ENCODE results near the gene RELB. TPM values are rescaled to one million over a fixed set of nuclear protein-coding genes. Genes with fewer than 3 reads are reported as not detected.

RELB gene
- total and polyA plus RNA-seq, 2 donors (not counting 1 experiment from before 2014, with no cell fraction given) = 2.3 to 11.7 TPM

DNA sequence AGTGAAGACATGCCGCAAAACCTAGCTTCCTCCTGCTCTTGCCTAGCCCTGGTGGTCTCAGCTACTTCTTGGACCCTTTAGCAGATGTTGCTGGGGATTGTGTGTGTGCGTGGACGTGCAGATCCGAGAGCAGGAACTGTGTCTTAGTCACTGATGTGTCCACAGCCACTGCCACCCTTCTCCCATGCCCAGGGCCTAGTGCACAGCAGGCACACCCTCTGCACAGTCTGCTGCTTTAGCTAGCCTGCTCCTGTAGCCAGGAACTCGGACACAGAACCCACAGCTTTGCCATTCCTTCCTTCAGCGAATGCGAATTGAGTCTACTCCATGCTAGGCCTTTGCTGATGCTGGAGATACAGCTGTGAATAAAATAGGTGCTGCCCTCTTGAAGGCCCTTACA is 43.7 kb upstream of the RELB start:
- Histone ChIP-seq H3K4me2 (ENCODE audit: extremely low read depth, insufficient read depth, low read length) (no peak overlapping the region), H3K27me3 (ENCODE audit: control insufficient read depth, insufficient read depth, low read length) (no peaks in the 10 kb centered on the region), H3K9ac (ENCODE audit: insufficient read depth, low read length) (no peak overlapping the region), H3K27ac (ENCODE audit: insufficient read depth, low read length) (no peak overlapping the region), H3K4me3 (replicated peaks in 1 of 4; ENCODE audit: control extremely low read depth in 1 of 4, insufficient read depth in 1 of 4, low read depth in 3 of 4, low read length in 4 of 4) (no peak overlapping the region), H3K9me3 (ENCODE audit: control insufficient read depth, insufficient read depth, low read depth, low read length) (no peaks in the 10 kb centered on the region), H2AFZ (ENCODE audit: low read length) (no peak overlapping the region), H3K79me2 (ENCODE audit: control insufficient read depth, insufficient read depth, low read length) (peaks cover 69% of the 10 kb centered on the region), H3K36me3 (ENCODE audit: control insufficient read depth, insufficient read depth, low read length) (peaks cover 6% of the 10 kb centered on the region), H3K4me1 (ENCODE audit: control insufficient read depth, extremely low read depth, insufficient read depth, low read length) (peaks cover 7% of the 10 kb centered on the region), H4K20me1 (ENCODE audit: control insufficient read depth, extremely low read depth, insufficient read depth, low read length) (no peaks in the 10 kb centered on the region)
- DNase-seq (ENCODE audit: low read depth in 2 of 2) = no peak
- TF ChIP-seq, protein P1, sequence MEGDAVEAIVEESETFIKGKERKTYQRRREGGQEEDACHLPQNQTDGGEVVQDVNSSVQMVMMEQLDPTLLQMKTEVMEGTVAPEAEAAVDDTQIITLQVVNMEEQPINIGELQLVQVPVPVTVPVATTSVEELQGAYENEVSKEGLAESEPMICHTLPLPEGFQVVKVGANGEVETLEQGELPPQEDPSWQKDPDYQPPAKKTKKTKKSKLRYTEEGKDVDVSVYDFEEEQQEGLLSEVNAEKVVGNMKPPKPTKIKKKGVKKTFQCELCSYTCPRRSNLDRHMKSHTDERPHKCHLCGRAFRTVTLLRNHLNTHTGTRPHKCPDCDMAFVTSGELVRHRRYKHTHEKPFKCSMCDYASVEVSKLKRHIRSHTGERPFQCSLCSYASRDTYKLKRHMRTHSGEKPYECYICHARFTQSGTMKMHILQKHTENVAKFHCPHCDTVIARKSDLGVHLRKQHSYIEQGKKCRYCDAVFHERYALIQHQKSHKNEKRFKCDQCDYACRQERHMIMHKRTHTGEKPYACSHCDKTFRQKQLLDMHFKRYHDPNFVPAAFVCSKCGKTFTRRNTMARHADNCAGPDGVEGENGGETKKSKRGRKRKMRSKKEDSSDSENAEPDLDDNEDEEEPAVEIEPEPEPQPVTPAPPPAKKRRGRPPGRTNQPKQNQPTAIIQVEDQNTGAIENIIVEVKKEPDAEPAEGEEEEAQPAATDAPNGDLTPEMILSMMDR (conservative IDR thresholded peaks at IDR 0.05 in 1 of 2, IDR thresholded peaks at IDR 0.05 in 1 of 2; ENCODE audit: low read depth in 1 of 2, low read length in 2 of 2) = no peak
- TF ChIP-seq EZH2 (IDR thresholded peaks at IDR 0.05; ENCODE audit: low read length, missing control alignments) = no peak

DNA sequence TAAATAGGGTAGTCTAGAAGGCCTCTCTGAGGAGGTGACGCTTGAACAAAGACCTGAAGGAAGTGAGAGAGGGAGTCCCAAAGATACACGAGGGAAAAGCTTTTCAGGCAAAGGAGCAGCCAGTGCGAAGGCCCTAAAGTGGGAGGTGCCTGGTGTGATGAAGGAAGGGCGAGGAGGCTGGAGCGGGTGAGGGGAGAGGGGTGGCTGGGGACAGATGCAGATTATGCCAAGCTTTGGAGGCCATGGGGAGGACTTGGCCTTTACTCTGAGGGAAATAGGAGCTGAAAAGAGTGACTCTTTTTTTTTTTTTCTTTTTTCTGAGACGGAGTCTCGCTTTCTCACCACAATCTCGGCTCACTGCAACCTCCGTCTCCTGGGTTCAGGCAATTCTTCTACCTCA is 43.2 kb upstream of the RELB start:
- no peaks in the 10 kb centered on the region for H4K20me1 ChIP-seq (ENCODE audit: control insufficient read depth, extremely low read depth, insufficient read depth, low read length)
- H3K4me2 ChIP-seq (ENCODE audit: extremely low read depth, insufficient read depth, low read length) = no peak overlapping the region

DNA sequence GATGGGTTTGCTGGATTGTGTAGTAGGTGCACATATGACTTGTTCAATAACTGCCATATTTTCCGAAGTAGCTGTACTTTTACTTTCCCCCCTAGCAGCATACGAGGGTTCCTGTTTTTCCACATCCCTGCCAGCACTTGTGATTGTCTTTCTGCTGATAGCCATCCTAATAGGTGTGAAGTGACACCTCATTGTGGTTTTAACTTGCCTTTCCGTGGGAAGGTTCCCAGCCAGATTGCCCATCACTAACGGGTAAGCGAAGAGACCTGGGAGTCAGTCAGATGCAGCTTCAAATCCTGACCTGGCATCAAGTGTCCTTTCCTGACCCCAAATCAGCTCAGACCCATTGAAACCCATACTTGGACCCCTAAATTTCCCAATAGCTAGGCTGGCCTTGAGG is 41.6 kb upstream of the RELB start:
- peaks cover 68% of the 10 kb centered on the region for H3K79me2 ChIP-seq (ENCODE audit: control insufficient read depth, insufficient read depth, low read length)
- H3K4me2 ChIP-seq (ENCODE audit: extremely low read depth, insufficient read depth, low read length) = no peak overlapping the region
- H3K4me1 ChIP-seq (ENCODE audit: control insufficient read depth, extremely low read depth, insufficient read depth, low read length) = peaks cover 3% of the 10 kb centered on the region
- TF ChIP-seq EZH2 (IDR thresholded peaks at IDR 0.05; ENCODE audit: low read length, missing control alignments) = no peak
- TF ChIP-seq, protein P1 (conservative IDR thresholded peaks at IDR 0.05 in 1 of 2, IDR thresholded peaks at IDR 0.05 in 1 of 2; ENCODE audit: low read depth in 1 of 2, low read length in 2 of 2) = no peak
- H3K9me3 ChIP-seq (ENCODE audit: control insufficient read depth, insufficient read depth, low read depth, low read length) = no peaks in the 10 kb centered on the region
- no peak overlapping the region for H2AFZ ChIP-seq (ENCODE audit: low read length)
- DNase-seq (ENCODE audit: low read depth in 2 of 2) = no peak
- H3K4me3 ChIP-seq (replicated peaks in 1 of 4; ENCODE audit: control extremely low read depth in 1 of 4, insufficient read depth in 1 of 4, low read depth in 3 of 4, low read length in 4 of 4) = no peak overlapping the region
- no peak overlapping the region for H3K9ac ChIP-seq (ENCODE audit: insufficient read depth, low read length)
- no peak overlapping the region for H3K27ac ChIP-seq (ENCODE audit: insufficient read depth, low read length)
- H3K27me3 ChIP-seq (ENCODE audit: control insufficient read depth, insufficient read depth, low read length) = no peaks in the 10 kb centered on the region
- H4K20me1 ChIP-seq (ENCODE audit: control insufficient read depth, extremely low read depth, insufficient read depth, low read length) = no peaks in the 10 kb centered on the region
- H3K36me3 ChIP-seq (ENCODE audit: control insufficient read depth, insufficient read depth, low read length) = peaks cover 6% of the 10 kb centered on the region

More for the DNA sequence above, 43.2 kb upstream of the RELB start:
- Histone ChIP-seq H3K27me3 (ENCODE audit: control insufficient read depth, insufficient read depth, low read length) (no peaks in the 10 kb centered on the region), H3K79me2 (ENCODE audit: control insufficient read depth, insufficient read depth, low read length) (peaks cover 69% of the 10 kb centered on the region), H3K4me3 (replicated peaks in 1 of 4; ENCODE audit: control extremely low read depth in 1 of 4, insufficient read depth in 1 of 4, low read depth in 3 of 4, low read length in 4 of 4) (no peak overlapping the region), H3K9ac (ENCODE audit: insufficient read depth, low read length) (no peak overlapping the region), H3K36me3 (ENCODE audit: control insufficient read depth, insufficient read depth, low read length) (peaks cover 6% of the 10 kb centered on the region), H2AFZ (ENCODE audit: low read length) (no peak overlapping the region), H3K4me1 (ENCODE audit: control insufficient read depth, extremely low read depth, insufficient read depth, low read length) (peaks cover 7% of the 10 kb centered on the region), H3K9me3 (ENCODE audit: control insufficient read depth, insufficient read depth, low read depth, low read length) (no peaks in the 10 kb centered on the region), H3K27ac (ENCODE audit: insufficient read depth, low read length) (no peak overlapping the region)
- TF ChIP-seq, protein P1 (conservative IDR thresholded peaks at IDR 0.05 in 1 of 2, IDR thresholded peaks at IDR 0.05 in 1 of 2; ENCODE audit: low read depth in 1 of 2, low read length in 2 of 2) = no peak
- TF ChIP-seq EZH2 (IDR thresholded peaks at IDR 0.05; ENCODE audit: low read length, missing control alignments) = no peak
- no peak for DNase-seq (ENCODE audit: low read depth in 2 of 2)
